OCI-LY3 (cell line): ENCODE results near the gene NRP2.

Experiments used
- H2AFZ ChIP-seq: fragments of 200-600, 300-600 bp; shearing (Covaris generic); 2 replicates; pipeline ENCODE4 v1.6.0; 2014; ENCODE audit warnings: antibody characterized with exemption, low read depth, low read length
- H3K27ac ChIP-seq: fragments of 200-600, 300-600 bp; sonication (generic); 2 replicates; pipeline ENCODE4 v1.5.1; 2014; ENCODE audit warnings: mild to moderate bottlenecking, low read length, moderate library complexity, mixed read lengths
- H3K27me3 ChIP-seq: fragments of 200-600, 300-600 bp; sonication (generic); 2 replicates; pipeline ENCODE4 v1.6.1; 2014; ENCODE audit warnings: low read depth, low read length, mixed read lengths
- H3K36me3 ChIP-seq: fragments of 200-600, 300-600 bp; sonication (generic); replicated peaks from 2 replicates; pipeline ENCODE3; 2014; ENCODE audit warnings: low read depth, low read length, mixed read lengths
- H3K4me1 ChIP-seq: fragments of 300-600, 200-600 bp; sonication (generic); 2 replicates; pipeline ENCODE4 v1.6.1; 2014; ENCODE audit warnings: low read length, mixed read lengths
- H3K4me2 ChIP-seq: fragments of 200-600, 300-600 bp; sonication (generic); 2 replicates; pipeline ENCODE4 v1.6.1; 2014; ENCODE audit warnings: low read length, mixed read lengths
- H3K4me3 ChIP-seq: fragments of 300-600, 200-600 bp; sonication (generic); 2 replicates; pipeline ENCODE4 v1.5.1; 2014; ENCODE audit warnings: antibody characterized with exemption, mild to moderate bottlenecking, low read length, moderate library complexity
- H3K79me2 ChIP-seq: fragments of 300-600, 200-600 bp; shearing (Covaris generic); 2 replicates; pipeline ENCODE4 v1.6.1; 2014; ENCODE audit warnings: mild to moderate bottlenecking, low read length, mixed read lengths
- H3K9ac ChIP-seq: fragments of 300-600, 200-600 bp; shearing (Covaris generic); 2 replicates; pipeline ENCODE4 v1.6.0; 2014; ENCODE audit warnings: mild to moderate bottlenecking, low read length, moderate library complexity
- H3K9me3 ChIP-seq: fragments of 200-600, 300-600 bp; shearing (Covaris generic); 2 replicates; pipeline ENCODE4 v1.6.1; 2014; ENCODE audit warnings: low read length, mixed read lengths; ENCODE audit not compliant: insufficient read depth
- H4K20me1 ChIP-seq: fragments of 200-600, 300-600 bp; sonication (generic); 2 replicates; pipeline ENCODE4 v1.6.1; 2016; ENCODE audit warnings: low read length, mixed read lengths; ENCODE audit not compliant: insufficient read depth
- EZH2phosphoT487 ChIP-seq: fragments of 200-600 bp; shearing (Covaris generic); IDR thresholded peaks from 2 replicates; pipeline ENCODE4 v1.6.1; 2018; ENCODE audit warnings: antibody characterized with exemption, mixed run types, low read depth
- TF ChIP-seq, protein P1 (sequence below): fragments of 200-600, 300-600 bp; sonication (generic); IDR thresholded peaks from 2 replicates; pipeline ENCODE4 v1.5.1; 2014; ENCODE audit warnings: antibody characterized with exemption, low read length, low read depth

Gene NRP2

DNA sequence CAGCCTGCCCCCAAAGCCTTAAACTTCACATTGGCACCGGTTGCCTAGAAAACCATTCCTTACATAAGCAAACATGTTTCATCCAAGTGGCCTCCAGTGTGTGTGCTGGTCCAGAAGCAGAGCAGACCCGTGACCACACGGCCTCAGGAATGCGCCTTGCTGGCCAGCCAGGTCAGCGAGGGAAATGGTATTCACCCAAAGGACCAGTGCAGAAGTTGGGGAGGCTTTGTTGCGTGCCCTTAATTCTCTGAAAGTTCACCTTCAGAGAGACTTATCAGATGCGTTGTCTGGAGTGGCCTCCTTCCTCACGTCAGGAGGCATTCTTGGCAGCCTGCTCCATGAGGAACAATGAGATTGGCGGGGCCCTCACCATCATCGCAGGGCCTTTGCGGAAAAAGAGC lies 25.9 kb downstream of the NRP2 start:
- Histone ChIP-seq H3K9me3 (no peaks in the 10 kb centered on the region), H4K20me1 (no peaks in the 10 kb centered on the region), H3K4me1 (peaks cover 32% of the 10 kb centered on the region), H3K27ac (no peak overlapping the region), H3K4me3 (no peak overlapping the region), H3K4me2 (no peak overlapping the region), H3K9ac (no peak overlapping the region), H3K79me2 (no peaks in the 10 kb centered on the region), H3K36me3 (no peaks in the 10 kb centered on the region), H3K27me3 (no peaks in the 10 kb centered on the region), H2AFZ (no peak overlapping the region)
- TF ChIP-seq EZH2phosphoT487, result no peak
- TF ChIP-seq, protein P1, sequence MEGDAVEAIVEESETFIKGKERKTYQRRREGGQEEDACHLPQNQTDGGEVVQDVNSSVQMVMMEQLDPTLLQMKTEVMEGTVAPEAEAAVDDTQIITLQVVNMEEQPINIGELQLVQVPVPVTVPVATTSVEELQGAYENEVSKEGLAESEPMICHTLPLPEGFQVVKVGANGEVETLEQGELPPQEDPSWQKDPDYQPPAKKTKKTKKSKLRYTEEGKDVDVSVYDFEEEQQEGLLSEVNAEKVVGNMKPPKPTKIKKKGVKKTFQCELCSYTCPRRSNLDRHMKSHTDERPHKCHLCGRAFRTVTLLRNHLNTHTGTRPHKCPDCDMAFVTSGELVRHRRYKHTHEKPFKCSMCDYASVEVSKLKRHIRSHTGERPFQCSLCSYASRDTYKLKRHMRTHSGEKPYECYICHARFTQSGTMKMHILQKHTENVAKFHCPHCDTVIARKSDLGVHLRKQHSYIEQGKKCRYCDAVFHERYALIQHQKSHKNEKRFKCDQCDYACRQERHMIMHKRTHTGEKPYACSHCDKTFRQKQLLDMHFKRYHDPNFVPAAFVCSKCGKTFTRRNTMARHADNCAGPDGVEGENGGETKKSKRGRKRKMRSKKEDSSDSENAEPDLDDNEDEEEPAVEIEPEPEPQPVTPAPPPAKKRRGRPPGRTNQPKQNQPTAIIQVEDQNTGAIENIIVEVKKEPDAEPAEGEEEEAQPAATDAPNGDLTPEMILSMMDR, result no peak

GRCh38 chr2:205709319-205709718 lies 27.0 kb downstream of the NRP2 start:
- Histone ChIP-seq H3K9ac (no peak overlapping the region), H3K27ac (no peak overlapping the region), H3K4me3 (no peak overlapping the region), H3K9me3 (no peaks in the 10 kb centered on the region), H3K4me1 (peaks cover 43% of the 10 kb centered on the region), H3K79me2 (no peaks in the 10 kb centered on the region), H4K20me1 (no peaks in the 10 kb centered on the region), H3K4me2 (no peak overlapping the region), H3K27me3 (no peaks in the 10 kb centered on the region), H3K36me3 (no peaks in the 10 kb centered on the region), H2AFZ (no peak overlapping the region)
- TF ChIP-seq, protein P1, result no peak
- TF ChIP-seq EZH2phosphoT487, result no peak

DNA sequence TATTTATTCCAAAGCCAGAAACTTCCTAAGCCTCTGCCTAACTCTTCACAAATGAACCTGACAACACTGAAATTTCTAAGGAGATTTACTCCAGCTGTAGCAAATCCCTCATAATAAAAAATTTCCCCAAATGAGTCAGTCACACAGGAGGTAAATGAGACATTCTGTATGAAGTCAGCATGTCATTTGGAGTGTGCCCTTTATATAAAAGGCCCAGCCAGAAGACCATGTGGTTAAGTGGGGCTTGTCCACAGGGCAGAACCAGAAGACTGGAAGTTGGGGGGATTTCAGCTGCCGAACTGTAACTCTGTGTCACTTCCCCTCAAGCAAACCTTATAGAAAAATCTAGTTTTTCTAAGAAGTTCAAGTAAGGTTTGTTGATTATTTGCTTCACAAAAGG lies 30.2 kb downstream of the NRP2 start:
- Histone ChIP-seq H3K9me3 (no peaks in the 10 kb centered on the region), H2AFZ (no peak overlapping the region), H3K27ac (no peak overlapping the region), H3K4me1 (peaks cover 36% of the 10 kb centered on the region), H3K4me2 (no peak overlapping the region), H3K36me3 (no peaks in the 10 kb centered on the region), H3K79me2 (no peaks in the 10 kb centered on the region), H4K20me1 (no peaks in the 10 kb centered on the region), H3K9ac (no peak overlapping the region), H3K4me3 (no peak overlapping the region), H3K27me3 (no peaks in the 10 kb centered on the region)
- TF ChIP-seq, protein P1, result no peak
- TF ChIP-seq EZH2phosphoT487, result no peak

DNA sequence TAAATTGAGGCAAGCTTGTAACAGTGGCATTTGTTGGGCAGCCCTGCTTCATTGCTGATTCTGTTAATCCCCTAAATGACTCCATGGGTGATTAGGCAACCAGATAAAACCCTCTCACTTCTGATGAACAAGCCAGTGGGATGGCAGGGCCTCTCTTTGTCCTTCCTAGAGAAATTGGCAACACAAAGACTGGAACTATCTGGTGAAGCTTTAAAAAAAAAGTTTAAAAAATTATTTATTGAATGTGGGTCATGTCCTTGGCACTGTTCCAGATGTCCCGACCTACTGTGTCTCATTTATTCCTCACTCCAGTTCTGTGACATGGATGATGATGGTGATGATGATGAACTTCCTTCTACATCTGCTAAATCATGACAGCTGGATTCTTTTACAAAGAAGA lies 30.8 kb downstream of the NRP2 start:
- H4K20me1 ChIP-seq, result no peaks in the 10 kb centered on the region
- TF ChIP-seq EZH2phosphoT487, result no peak
- no peaks in the 10 kb centered on the region for H3K79me2 ChIP-seq
- no peaks in the 10 kb centered on the region for H3K27me3 ChIP-seq
- H3K27ac ChIP-seq, result no peak overlapping the region
- H3K9me3 ChIP-seq, result no peaks in the 10 kb centered on the region
- no peak overlapping the region for H3K4me3 ChIP-seq
- H3K4me1 ChIP-seq, result peaks cover 33% of the 10 kb centered on the region
- no peak overlapping the region for H3K4me2 ChIP-seq
- no peaks in the 10 kb centered on the region for H3K36me3 ChIP-seq
- no peak overlapping the region for H2AFZ ChIP-seq
- no peak overlapping the region for H3K9ac ChIP-seq
